ENCODE data around the gene CYP20A1.

GRCh38 chr2:203340791-203341487 is 102.1 kb downstream of the CYP20A1 start:
- TF ChIP-seq CTCF (conservative IDR thresholded peaks at IDR 0.05; ENCODE audit: low read length) (no peak), EZH2phosphoT487 (IDR thresholded peaks at IDR 0.05; ENCODE audit: borderline replicate concordance) (no peak)

All from Loucy (cell line).